Endothelial cell of umbilical vein (primary cell): ENCODE data around the gene CNN2. TPM values are rescaled to one million over a fixed set of nuclear protein-coding genes. Genes with fewer than 3 reads are reported as not detected.

Experiments
- BruUV-seq: library from RNA; stranded (reverse); fragments of 400-500 nt; replicated peaks from 2 replicates; lab custom pipeline; 2021; lab: Mats Ljungman, UMichigan
- CTCF ChIA-PET: fragments of 300-600, 350-600 bp; sonication (Branson Sonifier 250); formaldehyde crosslinking; loops from one replicate; lab custom pipeline; 2021; ENCODE audit warnings: antibody characterized with exemption, inconsistent platforms; lab: Charles Lee
- POLR2A ChIA-PET: fragments of 300-600, 350-600 bp; sonication (Branson Sonifier 250); formaldehyde crosslinking; loops from one replicate; lab custom pipeline; 2021; ENCODE audit warnings: antibody characterized with exemption, inconsistent platforms; lab: Charles Lee
- DNase-seq: peaks from one replicate; pipeline ENCODE4 v3.0.0-alpha.2; 2011; ENCODE audit warnings: low read depth, low spot score
- FAIRE-seq: peaks from 2 replicates; lab custom pipeline; 2011; peaks lifted over from hg19 to GRCh38; lab: Jason Lieb, UNC
- H2AFZ ChIP-seq: 2 replicates; pipeline ENCODE4 v1.6.0; 2012; ENCODE audit warnings: low read depth, low read length, control low read depth, inconsistent platforms
- H3K27ac ChIP-seq: 2 replicates; pipeline ENCODE4 v1.5.1; 2011; ENCODE audit warnings: low read depth, mild to moderate bottlenecking, control low read depth, low read length, moderate library complexity; ENCODE audit not compliant: insufficient read depth
- H3K27me3 ChIP-seq, 2 experiments: 2 replicates each; pipeline versions ENCODE4 v1.6.0 to v1.6.1; 2011; ENCODE audit warnings: low read length in 2 of 2, mixed read lengths in 1 of 2; ENCODE audit not compliant: control insufficient read depth in 2 of 2, insufficient read depth in 2 of 2
- H3K36me3 ChIP-seq, 2 experiments: 2 replicates in 1 of 2; 3 replicates in 1 of 2; pipeline ENCODE4 v1.5.1; 2011; ENCODE audit warnings: low read length in 2 of 2, mild to moderate bottlenecking in 1 of 2, moderate library complexity in 1 of 2; ENCODE audit not compliant: control insufficient read depth in 2 of 2, insufficient read depth in 2 of 2; ENCODE audit errors: extremely low read depth in 1 of 2
- H3K4me1 ChIP-seq: 3 replicates; pipeline ENCODE4 v1.5.1; 2011; ENCODE audit warnings: mild to moderate bottlenecking, low read length; ENCODE audit not compliant: control insufficient read depth, insufficient read depth; ENCODE audit errors: extremely low read depth
- H3K4me2 ChIP-seq: 2 replicates; pipeline ENCODE4 v1.6.1; 2011; ENCODE audit warnings: low read length, control low read depth, mixed read lengths; ENCODE audit not compliant: insufficient read depth
- H3K4me3 ChIP-seq, 3 experiments: fragments of 200-600 bp in 1 of 3; sonication (generic), shearing (Covaris generic) in 1 of 3; replicated peaks in 1 of 3; 2 replicates each; pipeline ENCODE4 v1.5.1; 2011 to 2016; ENCODE audit warnings: control low read depth in 3 of 3, low read length in 3 of 3, mild to moderate bottlenecking in 2 of 3, inconsistent platforms in 1 of 3, low read depth in 1 of 3, moderate library complexity in 1 of 3; ENCODE audit not compliant: insufficient read depth in 1 of 3
- H3K79me2 ChIP-seq: 2 replicates; pipeline ENCODE4 v1.6.0; 2012; ENCODE audit warnings: low read length, inconsistent platforms; ENCODE audit not compliant: control insufficient read depth, insufficient read depth
- H3K9ac ChIP-seq: replicated peaks from 2 replicates; pipeline ENCODE3; 2011; ENCODE audit warnings: low read length, control low read depth; ENCODE audit not compliant: insufficient read depth; ENCODE audit errors: extremely low read depth
- H3K9me1 ChIP-seq: replicated peaks from 3 replicates; pipeline ENCODE4 v1.6.0; 2011; ENCODE audit warnings: mild to moderate bottlenecking, low read length; ENCODE audit not compliant: control insufficient read depth, insufficient read depth; ENCODE audit errors: extremely low read depth
- H3K9me3 ChIP-seq: replicated peaks from 2 replicates; pipeline ENCODE4 v1.5.1; 2012; ENCODE audit warnings: low read length, inconsistent platforms; ENCODE audit not compliant: control insufficient read depth, insufficient read depth
- H4K20me1 ChIP-seq: replicated peaks from 2 replicates; pipeline ENCODE3; 2011; ENCODE audit warnings: mild to moderate bottlenecking, low read length; ENCODE audit not compliant: control insufficient read depth, insufficient read depth; ENCODE audit errors: extremely low read depth
- CTCF ChIP-seq, 2 donors: IDR thresholded peaks; 1 replicate in 1 of 2; 2 replicates in 1 of 2; pipeline ENCODE4 v1.5.1; 2011; ENCODE audit warnings: low read length in 2 of 2, mild to moderate bottlenecking in 2 of 2, moderate library complexity in 2 of 2, control low read depth in 1 of 2, inconsistent platforms in 1 of 2, low read depth in 1 of 2; ENCODE audit not compliant: insufficient read depth in 1 of 2; ENCODE audit errors: extremely low read depth in 1 of 2
- EZH2 ChIP-seq: IDR thresholded peaks from 2 replicates; pipeline ENCODE4 v1.6.1; 2012; ENCODE audit warnings: borderline replicate concordance, low read depth, mild to moderate bottlenecking, moderate library complexity, low read length, inconsistent platforms; ENCODE audit not compliant: severe bottlenecking
- FOS ChIP-seq: IDR thresholded peaks from 2 replicates; pipeline ENCODE4 v1.6.1; 2011; ENCODE audit warnings: mild to moderate bottlenecking, low read length, moderate library complexity, borderline replicate concordance; ENCODE audit not compliant: insufficient read depth
- GATA2 ChIP-seq: IDR thresholded peaks from 2 replicates; pipeline ENCODE4 v1.7.0; 2011; ENCODE audit warnings: low read depth, mild to moderate bottlenecking, moderate library complexity, mixed read lengths, low read length; ENCODE audit not compliant: insufficient read length, insufficient read depth
- JUN ChIP-seq: IDR thresholded peaks from 2 replicates; pipeline ENCODE4 v1.6.1; 2011; ENCODE audit warnings: borderline replicate concordance, low read depth; ENCODE audit not compliant: insufficient read length, insufficient read depth
- MAX ChIP-seq: IDR thresholded peaks from 2 replicates; pipeline ENCODE4 v1.6.1; 2011; ENCODE audit not compliant: insufficient read depth, insufficient read length
- MYC ChIP-seq: IDR thresholded peaks from one replicate; pipeline ENCODE4 v1.6.1; 2011; ENCODE audit warnings: mild to moderate bottlenecking, low read depth, low read length
- POLR2A ChIP-seq: IDR thresholded peaks from 2 replicates; pipeline ENCODE4 v1.6.1; 2012; ENCODE audit warnings: low read depth, mild to moderate bottlenecking, control low read depth, low read length
- POLR2AphosphoS5 ChIP-seq: IDR thresholded peaks from 2 replicates; pipeline ENCODE4 v1.6.1; 2012; ENCODE audit warnings: low read depth, mild to moderate bottlenecking, control low read depth, low read length, moderate library complexity; ENCODE audit not compliant: insufficient read depth
- dilution Hi-C: fragments of 300-500 bp; cut with MboI; formaldehyde crosslinking; loops from one replicate; pipeline ENCODE4 v1.15.0; 2019; ENCODE audit warnings: low sequenced_read_pairs; ENCODE audit not compliant: extremely low pct_ligation_motif_present
- intact Hi-C: fragments of 100-400 bp; cut with micrococcal nuclease; formaldehyde crosslinking; loops from one replicate; pipeline ENCODE4 v1.10.0; 2022
- polyA plus RNA-seq, 4 experiments: library from polyadenylated mRNA; depleted of rRNA in 3 of 4; stranded (reverse) in 3 of 4; unstranded in 1 of 4; fragments of >200 nt; gene quantifications; 2 replicates each; pipeline versions ENCODE4 v1.2.1 to v1.2.3, GENCODE V29; 2011 to 2012; ENCODE audit warnings: missing spikeins in 1 of 4
- total RNA-seq: library from RNA; stranded (reverse); gene quantifications from 2 replicates; pipeline ENCODE4 v1.2.3, GENCODE V29; 2021

CNN2 gene
- total and polyA plus RNA-seq, 2 donors (not counting 3 experiments of a cell fraction or from before 2014, with no cell fraction given), result 207 to 286 TPM

GRCh38 chr19:1037621-1038064, 11.2 kb downstream of the CNN2 start:
- H3K4me3 ChIP-seq, result no peak overlapping the region
- ChIA-PET POLR2A (interaction anchor here (1.8 kb wide), 1 partner anchor 11 kb away, joined by 5 read pairs; the partner anchor contains the start of gene CNN2), CTCF (interaction anchor here (1.5 kb wide), 1 partner anchor 37 kb away, joined by 5 read pairs; the partner anchor contains the start of gene GRIN3B)
- H3K27me3 ChIP-seq, result no peaks in the 10 kb centered on the region
- no TSS peak for BruUV-seq
- intact Hi-C loops (no loop called here), dilution Hi-C loops (no loop called here)
- H3K36me3 ChIP-seq, result peaks cover 11 to 15% of the 10 kb centered on the region in 2 experiments
- H4K20me1 ChIP-seq, result no peaks in the 10 kb centered on the region
- peaks cover 25% of the 10 kb centered on the region for H3K4me1 ChIP-seq
- no peak overlapping the region for H3K9ac ChIP-seq
- no peak overlapping the region for H2AFZ ChIP-seq
- peak overlapping the region; percentile 27 for H3K27ac ChIP-seq
- DNase-seq (no peak), FAIRE-seq (peak; percentile 12)
- H3K4me2 ChIP-seq, result no peak overlapping the region
- H3K79me2 ChIP-seq, result peaks cover 2% of the 10 kb centered on the region
- H3K9me1 ChIP-seq, result no peaks in the 10 kb centered on the region
- no peaks in the 10 kb centered on the region for H3K9me3 ChIP-seq
- TF ChIP-seq GATA2 (no peak), FOS (no peak), EZH2 (no peak), MYC (no peak), CTCF (IDR thresholded peaks at IDR 0.05; ENCODE audit: extremely low read depth in 1 of 2, insufficient read depth in 1 of 2, low read depth in 1 of 2, low read length in 2 of 2) (no peak), MAX (no peak), POLR2AphosphoS5 (no peak), JUN (no peak), POLR2A (no peak)
